Ovary (tissue), 3 donors: ENCODE results near the gene SIRPA.

Experiments
- POLR2A ChIP-seq: fragments of 450-650 bp; IDR thresholded peaks from one replicate; pipeline ENCODE4 v1.6.1; 2017; ENCODE audit warnings: antibody characterized with exemption, mild to moderate bottlenecking, moderate library complexity
- TF ChIP-seq, protein P1 (sequence below), 3 donors: fragments of 450-650 bp in 2 of 3; fragments of 200-600 bp in 1 of 3; IDR thresholded peaks; one replicate each; pipeline versions ENCODE4 v1.5.1 to v1.8.0; 2016 to 2022; ENCODE audit warnings: antibody characterized with exemption in 3 of 3, mild to moderate bottlenecking in 1 of 3
- donor health status: DM: no; HTN: no; CAD: no.

DNA sequence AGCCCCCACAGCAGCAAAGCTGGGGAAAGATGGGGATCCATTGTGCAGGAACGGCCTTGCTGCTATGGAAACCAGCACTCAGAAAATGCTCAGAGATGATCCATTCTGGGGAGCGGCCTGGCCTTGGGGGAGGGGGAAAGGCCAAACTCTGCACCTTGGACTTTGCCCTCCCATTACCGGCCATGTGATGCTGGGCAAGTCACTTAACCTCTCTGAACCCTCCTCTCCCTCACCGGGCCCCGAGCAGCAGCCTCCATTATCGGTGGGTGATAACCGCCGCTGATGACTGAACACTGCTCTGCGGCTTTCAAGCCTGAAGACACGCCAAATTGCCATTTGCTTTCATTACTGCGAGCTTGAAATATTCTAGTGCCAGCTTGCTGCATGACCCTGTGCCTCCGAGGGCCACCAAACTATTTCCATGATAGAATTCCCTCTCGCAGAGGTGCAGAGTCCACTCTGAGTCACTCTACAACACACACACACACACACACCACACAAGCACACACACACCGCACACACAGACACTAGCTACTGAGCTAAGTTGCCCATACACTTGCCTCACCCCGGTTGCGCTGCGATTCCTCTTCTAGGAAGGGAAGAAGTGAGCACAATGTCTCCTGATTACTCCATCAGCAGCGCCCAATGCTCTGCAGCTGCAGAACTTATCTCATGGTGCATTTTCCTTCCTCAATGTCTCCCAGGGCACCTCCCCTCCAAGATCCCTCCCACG lies 20.6 kb upstream of the SIRPA start:
- TF ChIP-seq, protein P1, sequence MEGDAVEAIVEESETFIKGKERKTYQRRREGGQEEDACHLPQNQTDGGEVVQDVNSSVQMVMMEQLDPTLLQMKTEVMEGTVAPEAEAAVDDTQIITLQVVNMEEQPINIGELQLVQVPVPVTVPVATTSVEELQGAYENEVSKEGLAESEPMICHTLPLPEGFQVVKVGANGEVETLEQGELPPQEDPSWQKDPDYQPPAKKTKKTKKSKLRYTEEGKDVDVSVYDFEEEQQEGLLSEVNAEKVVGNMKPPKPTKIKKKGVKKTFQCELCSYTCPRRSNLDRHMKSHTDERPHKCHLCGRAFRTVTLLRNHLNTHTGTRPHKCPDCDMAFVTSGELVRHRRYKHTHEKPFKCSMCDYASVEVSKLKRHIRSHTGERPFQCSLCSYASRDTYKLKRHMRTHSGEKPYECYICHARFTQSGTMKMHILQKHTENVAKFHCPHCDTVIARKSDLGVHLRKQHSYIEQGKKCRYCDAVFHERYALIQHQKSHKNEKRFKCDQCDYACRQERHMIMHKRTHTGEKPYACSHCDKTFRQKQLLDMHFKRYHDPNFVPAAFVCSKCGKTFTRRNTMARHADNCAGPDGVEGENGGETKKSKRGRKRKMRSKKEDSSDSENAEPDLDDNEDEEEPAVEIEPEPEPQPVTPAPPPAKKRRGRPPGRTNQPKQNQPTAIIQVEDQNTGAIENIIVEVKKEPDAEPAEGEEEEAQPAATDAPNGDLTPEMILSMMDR (IDR thresholded peaks at IDR 0.05): no peak
- no peak for TF ChIP-seq POLR2A
